Gastroesophageal sphincter (tissue), 3 donors: ENCODE results near the gene JAML.

ENCODE experiments used
- EP300 ChIP-seq: sonication (generic); formaldehyde crosslinking; IDR thresholded peaks from one replicate; pipeline ENCODE4 v1.6.1; 2017; ENCODE audit warnings: antibody characterized with exemption, mild to moderate bottlenecking
- POLR2A ChIP-seq, 2 donors: fragments of 450-650 bp; IDR thresholded peaks; one replicate each; pipeline ENCODE4 v1.6.1; 2017; ENCODE audit warnings: antibody characterized with exemption in 2 of 2, mild to moderate bottlenecking in 2 of 2, moderate library complexity in 1 of 2
- POLR2AphosphoS5 ChIP-seq: sonication (generic); formaldehyde crosslinking; IDR thresholded peaks from one replicate; pipeline ENCODE4 v1.6.1; 2017; ENCODE audit warnings: antibody characterized with exemption
- TF ChIP-seq, protein P1 (sequence below), 4 experiments: fragments of 200-600 bp in 2 of 4; fragments of 450-650 bp in 2 of 4; sonication (generic) in 1 of 4; IDR thresholded peaks; one replicate each; pipeline ENCODE4 v1.5.1; 2017 to 2019; ENCODE audit warnings: antibody characterized with exemption in 4 of 4, mild to moderate bottlenecking in 2 of 4, moderate library complexity in 2 of 4

DNA sequence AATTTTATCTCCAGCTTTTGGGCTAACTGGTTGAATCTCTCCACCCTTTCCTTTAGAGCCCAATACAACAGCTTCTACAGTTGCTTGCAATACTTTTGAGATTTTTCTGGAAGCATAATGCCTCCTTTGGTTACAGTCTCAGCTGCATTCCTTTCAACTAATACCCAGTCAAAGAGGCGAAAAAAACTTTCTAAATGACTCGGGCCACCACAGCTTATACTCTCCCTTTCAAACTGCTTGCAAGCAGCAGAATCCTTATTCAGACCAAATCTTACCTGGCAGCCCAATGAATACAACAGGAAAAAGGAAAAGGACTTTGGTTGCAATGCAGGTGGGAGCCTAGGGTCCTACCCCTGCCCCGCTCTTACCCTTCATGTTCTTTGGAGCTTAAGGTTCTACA is 15.8 kb downstream of the JAML start:
- TF ChIP-seq, protein P1, sequence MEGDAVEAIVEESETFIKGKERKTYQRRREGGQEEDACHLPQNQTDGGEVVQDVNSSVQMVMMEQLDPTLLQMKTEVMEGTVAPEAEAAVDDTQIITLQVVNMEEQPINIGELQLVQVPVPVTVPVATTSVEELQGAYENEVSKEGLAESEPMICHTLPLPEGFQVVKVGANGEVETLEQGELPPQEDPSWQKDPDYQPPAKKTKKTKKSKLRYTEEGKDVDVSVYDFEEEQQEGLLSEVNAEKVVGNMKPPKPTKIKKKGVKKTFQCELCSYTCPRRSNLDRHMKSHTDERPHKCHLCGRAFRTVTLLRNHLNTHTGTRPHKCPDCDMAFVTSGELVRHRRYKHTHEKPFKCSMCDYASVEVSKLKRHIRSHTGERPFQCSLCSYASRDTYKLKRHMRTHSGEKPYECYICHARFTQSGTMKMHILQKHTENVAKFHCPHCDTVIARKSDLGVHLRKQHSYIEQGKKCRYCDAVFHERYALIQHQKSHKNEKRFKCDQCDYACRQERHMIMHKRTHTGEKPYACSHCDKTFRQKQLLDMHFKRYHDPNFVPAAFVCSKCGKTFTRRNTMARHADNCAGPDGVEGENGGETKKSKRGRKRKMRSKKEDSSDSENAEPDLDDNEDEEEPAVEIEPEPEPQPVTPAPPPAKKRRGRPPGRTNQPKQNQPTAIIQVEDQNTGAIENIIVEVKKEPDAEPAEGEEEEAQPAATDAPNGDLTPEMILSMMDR (IDR thresholded peaks at IDR 0.05), result no peak
- TF ChIP-seq POLR2AphosphoS5, result no peak
- no peak for TF ChIP-seq POLR2A (IDR thresholded peaks at IDR 0.05)
- TF ChIP-seq EP300, result no peak
